ENCODE data around the gene XRN2. TPM values are rescaled to one million over a fixed set of nuclear protein-coding genes. Genes with fewer than 3 reads are reported as not detected.

XRN2 gene
- total and polyA plus RNA-seq, 10 donors, result 19.3 to 92.6 (median 62.8) TPM

DNA sequence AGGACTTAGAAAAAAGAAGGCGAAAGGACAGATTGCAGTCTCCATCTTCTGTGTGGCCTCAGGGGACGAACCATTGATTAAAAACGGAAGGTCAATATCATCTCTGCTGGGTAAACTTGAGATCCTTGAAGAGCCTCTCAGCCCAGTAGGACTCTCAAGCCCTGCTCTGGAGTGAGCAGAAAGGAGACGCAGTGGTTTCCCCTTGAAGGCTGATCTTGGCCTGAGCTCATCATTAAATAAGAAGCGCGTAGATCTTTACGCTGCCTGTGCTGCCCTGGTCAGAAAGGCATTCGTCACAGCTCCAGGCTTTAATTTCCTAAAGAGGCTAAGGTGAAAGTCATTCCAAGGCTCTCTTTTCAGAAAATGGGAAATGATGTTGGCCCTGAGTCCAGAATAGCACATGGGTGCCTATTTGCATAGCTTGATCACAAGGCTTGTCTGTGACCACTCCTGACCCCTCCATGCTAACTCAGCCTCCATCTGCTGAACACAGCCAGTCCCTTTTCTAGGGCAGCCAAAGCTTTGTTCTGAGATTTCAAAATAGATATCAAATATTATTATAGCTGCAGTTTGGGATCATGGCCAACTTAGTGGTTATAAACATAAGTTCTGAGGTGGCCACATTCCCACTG, 29.3 kb upstream of the XRN2 start:
- TF ChIP-seq POLR2A (IDR thresholded peaks at IDR 0.05) (no peak), POLR2AphosphoS5 (IDR thresholded peaks at IDR 0.05) (no peak)
- TF ChIP-seq, protein P1, sequence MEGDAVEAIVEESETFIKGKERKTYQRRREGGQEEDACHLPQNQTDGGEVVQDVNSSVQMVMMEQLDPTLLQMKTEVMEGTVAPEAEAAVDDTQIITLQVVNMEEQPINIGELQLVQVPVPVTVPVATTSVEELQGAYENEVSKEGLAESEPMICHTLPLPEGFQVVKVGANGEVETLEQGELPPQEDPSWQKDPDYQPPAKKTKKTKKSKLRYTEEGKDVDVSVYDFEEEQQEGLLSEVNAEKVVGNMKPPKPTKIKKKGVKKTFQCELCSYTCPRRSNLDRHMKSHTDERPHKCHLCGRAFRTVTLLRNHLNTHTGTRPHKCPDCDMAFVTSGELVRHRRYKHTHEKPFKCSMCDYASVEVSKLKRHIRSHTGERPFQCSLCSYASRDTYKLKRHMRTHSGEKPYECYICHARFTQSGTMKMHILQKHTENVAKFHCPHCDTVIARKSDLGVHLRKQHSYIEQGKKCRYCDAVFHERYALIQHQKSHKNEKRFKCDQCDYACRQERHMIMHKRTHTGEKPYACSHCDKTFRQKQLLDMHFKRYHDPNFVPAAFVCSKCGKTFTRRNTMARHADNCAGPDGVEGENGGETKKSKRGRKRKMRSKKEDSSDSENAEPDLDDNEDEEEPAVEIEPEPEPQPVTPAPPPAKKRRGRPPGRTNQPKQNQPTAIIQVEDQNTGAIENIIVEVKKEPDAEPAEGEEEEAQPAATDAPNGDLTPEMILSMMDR (IDR thresholded peaks at IDR 0.05 in 8 of 11, conservative IDR thresholded peaks at IDR 0.05 in 3 of 11), result no peak
- H3K9me3 ChIP-seq, result peaks cover 0 to 7% (median 0%) of the 10 kb centered on the region in 8 donors
- no peak overlapping the region for H3K27ac ChIP-seq
- H3K4me1 ChIP-seq, result no peaks in the 10 kb centered on the region
- DNase-seq, result no peak
- intact Hi-C loops (cut with DNase I; ENCODE audit: low total_unique reads), result no loop called here
- peaks cover 0 to 18% (median 0%) of the 10 kb centered on the region in 7 donors for H3K27me3 ChIP-seq (replicated peaks in 1 of 7)
- H3K4me3 ChIP-seq, result no peak overlapping the region
- 86 to 96% (median 90%) methylated on average over 8 of the region's 8 CpGs for WGBS, 5 donors
- H3K36me3 ChIP-seq, result no peaks in the 10 kb centered on the region

DNA sequence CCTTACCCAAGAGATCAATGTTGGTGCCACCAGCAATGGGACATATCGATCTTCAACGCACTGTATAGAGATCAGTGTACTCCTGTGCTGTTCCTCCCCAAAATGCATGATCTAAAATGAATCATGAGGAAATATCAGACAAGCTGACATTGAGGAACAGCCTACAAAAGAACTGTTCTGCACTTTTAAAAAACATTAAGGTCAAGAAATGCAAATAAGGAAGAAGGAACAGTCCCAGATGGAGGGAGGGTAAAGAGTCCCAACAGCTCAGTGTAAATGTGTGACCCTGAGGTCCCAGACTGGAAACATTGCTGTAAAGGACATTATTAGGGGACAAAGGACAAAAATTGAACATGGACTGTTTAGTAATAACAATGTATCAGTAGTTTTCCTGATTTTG, 24.3 kb upstream of the XRN2 start:
- intact Hi-C loops (cut with DNase I; ENCODE audit: low total_unique reads), result no loop called here
- DNase-seq, result no peak
- no peak overlapping the region for H3K27ac ChIP-seq

DNA sequence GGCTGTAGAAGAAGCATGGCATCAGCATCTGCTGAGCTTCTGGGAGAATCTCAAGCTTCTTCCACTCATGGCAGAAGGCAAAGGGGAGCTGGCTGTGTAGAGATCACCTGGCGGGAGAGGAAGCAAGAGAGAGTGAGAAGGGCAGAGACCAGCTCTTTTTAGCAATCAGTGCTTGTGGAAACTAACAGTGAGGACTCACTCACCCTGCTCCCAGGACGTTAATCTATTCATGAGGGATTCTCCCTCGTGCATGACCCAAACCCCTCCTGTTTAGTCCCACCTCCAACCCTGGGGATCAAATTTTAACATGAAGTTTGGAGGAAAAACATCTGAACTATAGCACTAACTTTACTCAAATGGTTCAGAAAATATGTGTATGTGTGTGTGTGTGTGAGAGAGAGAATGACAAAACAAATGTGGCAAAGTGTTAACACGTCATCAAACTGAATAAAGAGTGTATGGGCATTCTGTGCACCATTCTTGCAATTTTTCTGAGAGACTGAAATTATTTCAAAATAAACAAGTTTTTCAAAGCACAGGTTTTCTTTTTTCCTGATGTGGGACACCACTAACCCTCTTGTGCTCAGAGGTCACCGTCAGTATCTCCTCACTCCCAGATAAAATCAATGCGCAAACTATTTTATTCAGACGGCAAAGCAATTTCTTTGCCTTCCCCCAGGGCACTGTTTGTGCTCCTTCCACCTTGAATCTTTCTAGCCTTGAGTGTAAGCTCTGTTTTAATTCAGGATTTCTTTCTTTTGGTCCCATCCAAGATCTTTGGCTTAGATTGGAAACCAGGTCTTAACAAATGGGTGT, 23.2 kb upstream of the XRN2 start:
- TF ChIP-seq, protein P1 (IDR thresholded peaks at IDR 0.05 in 8 of 11, conservative IDR thresholded peaks at IDR 0.05 in 3 of 11), result no peak
- no peak for TF ChIP-seq POLR2AphosphoS5 (IDR thresholded peaks at IDR 0.05)
- no peak for TF ChIP-seq POLR2A (IDR thresholded peaks at IDR 0.05)
- no peaks in the 10 kb centered on the region for H3K4me1 ChIP-seq
- no peaks in the 10 kb centered on the region for H3K36me3 ChIP-seq
- no peaks in the 10 kb centered on the region for H3K9me3 ChIP-seq
- WGBS, 5 donors, result 64 to 74% (median 67%) methylated on average over 7 of the region's 7 CpGs
- no peak overlapping the region for H3K27ac ChIP-seq
- H3K4me3 ChIP-seq, result no peak overlapping the region
- peaks cover 0 to 11% (median 0%) of the 10 kb centered on the region in 7 donors for H3K27me3 ChIP-seq (replicated peaks in 1 of 7)
- DNase-seq, result no peak
- intact Hi-C loops (cut with DNase I; ENCODE audit: low total_unique reads), result no loop called here

More for the DNA sequence above, 24.3 kb upstream of the XRN2 start:
- H3K9me3 ChIP-seq, result no peaks in the 10 kb centered on the region
- TF ChIP-seq POLR2A (IDR thresholded peaks at IDR 0.05) (no peak), POLR2AphosphoS5 (IDR thresholded peaks at IDR 0.05) (no peak)
- no peaks in the 10 kb centered on the region for H3K4me1 ChIP-seq
- 94 to 100% (median 97%) methylated on average over 2 of the region's 2 CpGs for whole genome bisulfite sequencing, 5 donors
- peaks cover 0 to 22% (median 0%) of the 10 kb centered on the region in 7 donors for H3K27me3 ChIP-seq (replicated peaks in 1 of 7)
- no peak overlapping the region for H3K4me3 ChIP-seq
- no peaks in the 10 kb centered on the region for H3K36me3 ChIP-seq

DNA sequence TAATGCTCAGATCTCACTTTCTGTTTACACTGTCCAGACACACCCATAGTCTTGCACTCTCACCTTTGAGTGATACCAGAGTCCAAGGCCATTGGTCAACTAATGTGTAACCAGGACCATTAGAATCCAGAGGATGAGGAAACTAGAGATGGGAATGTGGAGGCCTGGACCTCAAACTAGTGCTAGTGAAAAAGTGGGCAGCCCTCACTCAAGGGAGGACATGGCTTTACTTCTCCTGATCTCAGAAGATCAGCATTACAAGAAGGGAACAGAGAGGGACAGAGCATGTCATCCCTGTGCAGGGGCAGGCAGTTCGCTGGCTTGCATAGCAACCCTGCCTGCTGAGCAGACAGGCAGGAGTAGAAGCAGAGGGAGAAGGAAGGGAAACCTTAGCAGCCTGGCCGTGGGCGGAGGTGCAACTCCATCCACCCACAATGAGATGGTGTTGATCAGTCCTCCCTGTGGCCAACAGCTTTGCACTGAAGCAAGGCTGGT, 22.6 kb upstream of the XRN2 start:
- peaks cover 0 to 6% (median 0%) of the 10 kb centered on the region in 7 donors for H3K27me3 ChIP-seq (replicated peaks in 1 of 7)
- TF ChIP-seq POLR2A (IDR thresholded peaks at IDR 0.05), result no peak
- TF ChIP-seq POLR2AphosphoS5 (IDR thresholded peaks at IDR 0.05), result no peak
- TF ChIP-seq, protein P1 (IDR thresholded peaks at IDR 0.05 in 8 of 11, conservative IDR thresholded peaks at IDR 0.05 in 3 of 11), result no peak
- H3K36me3 ChIP-seq, result no peaks in the 10 kb centered on the region
- no peak for DNase-seq
- H3K4me3 ChIP-seq, result no peak overlapping the region
- H3K27ac ChIP-seq, result no peak overlapping the region
- intact Hi-C loops (cut with DNase I; ENCODE audit: low total_unique reads), result no loop called here
- WGBS, 5 donors, result 48 to 71% (median 55%) methylated on average over 3 of the region's 3 CpGs
- H3K4me1 ChIP-seq, result no peaks in the 10 kb centered on the region
- H3K9me3 ChIP-seq, result peaks cover 0 to 2% (median 0%) of the 10 kb centered on the region in 8 donors
